DND-41 (cell line): ENCODE measurements around the gene PTPRN.

Experiments
- ATAC-seq: fragments of 200-7000 bp; cut with Tn5 transposase; 3 replicates; pipeline ENCODE4 v1.9.1; 2021; ENCODE audit warnings: low read depth; ENCODE audit not compliant: insufficient read depth
- DNase-seq: peaks from one replicate; pipeline ENCODE4 v3.0.0-alpha.2; 2020
- H2AFZ ChIP-seq: 2 replicates; pipeline ENCODE4 v1.6.0; 2012; ENCODE audit warnings: low read depth, low read length
- H3K27ac ChIP-seq: 2 replicates; pipeline ENCODE4 v1.5.1; 2012; ENCODE audit warnings: low read length, inconsistent platforms
- H3K27me3 ChIP-seq: fragments of 200-600 bp; sonication (generic); 2 replicates; pipeline ENCODE4 v1.6.0; 2012; ENCODE audit warnings: low read length, mild to moderate bottlenecking, inconsistent platforms; ENCODE audit not compliant: insufficient read depth, poor library complexity
- H3K36me3 ChIP-seq: 2 replicates; pipeline ENCODE4 v1.5.1; 2012; ENCODE audit warnings: low read length, inconsistent platforms; ENCODE audit not compliant: insufficient read depth
- H3K4me1 ChIP-seq: 2 replicates; pipeline ENCODE4 v1.5.1; 2012; ENCODE audit warnings: mild to moderate bottlenecking, low read length; ENCODE audit not compliant: insufficient read depth
- H3K4me2 ChIP-seq: 2 replicates; pipeline ENCODE4 v1.6.0; 2012; ENCODE audit warnings: mild to moderate bottlenecking, moderate library complexity, low read length, inconsistent platforms; ENCODE audit not compliant: insufficient read depth
- H3K4me3 ChIP-seq, 2 experiments: fragments of 200-600 bp in 1 of 2; shearing (Covaris generic) in 1 of 2; 2 replicates each; pipeline ENCODE4 v1.5.1; 2012 to 2016; ENCODE audit warnings: inconsistent platforms in 2 of 2, low read length in 2 of 2, mild to moderate bottlenecking in 2 of 2, low read depth in 1 of 2, moderate library complexity in 1 of 2
- H3K79me2 ChIP-seq: 2 replicates; pipeline ENCODE4 v1.6.0; 2012; ENCODE audit warnings: low read length, inconsistent platforms; ENCODE audit not compliant: insufficient read depth
- H3K9ac ChIP-seq: 2 replicates; pipeline ENCODE4 v1.6.0; 2012; ENCODE audit warnings: low read depth, mild to moderate bottlenecking, inconsistent platforms, low read length, moderate library complexity
- H3K9me3 ChIP-seq: 2 replicates; pipeline ENCODE4 v1.5.1; 2012; ENCODE audit warnings: low read length, moderate library complexity, mild to moderate bottlenecking, inconsistent platforms; ENCODE audit not compliant: insufficient read depth, severe bottlenecking
- H4K20me1 ChIP-seq: 2 replicates; pipeline ENCODE4 v1.6.0; 2012; ENCODE audit warnings: low read length; ENCODE audit not compliant: insufficient read depth
- EZH2 ChIP-seq: IDR thresholded peaks from 3 replicates; pipeline ENCODE4 v1.6.1; 2012; ENCODE audit warnings: borderline replicate concordance, low read depth, mild to moderate bottlenecking, moderate library complexity, low read length, inconsistent platforms; ENCODE audit not compliant: severe bottlenecking
- TF ChIP-seq, protein P1 (sequence below): IDR thresholded peaks from 2 replicates; pipeline ENCODE4 v1.5.1; 2012; ENCODE audit warnings: borderline replicate concordance, low read length, moderate library complexity, mild to moderate bottlenecking; ENCODE audit not compliant: poor library complexity, severe bottlenecking; ENCODE audit errors: extremely low read depth

The PTPRN gene

DNA sequence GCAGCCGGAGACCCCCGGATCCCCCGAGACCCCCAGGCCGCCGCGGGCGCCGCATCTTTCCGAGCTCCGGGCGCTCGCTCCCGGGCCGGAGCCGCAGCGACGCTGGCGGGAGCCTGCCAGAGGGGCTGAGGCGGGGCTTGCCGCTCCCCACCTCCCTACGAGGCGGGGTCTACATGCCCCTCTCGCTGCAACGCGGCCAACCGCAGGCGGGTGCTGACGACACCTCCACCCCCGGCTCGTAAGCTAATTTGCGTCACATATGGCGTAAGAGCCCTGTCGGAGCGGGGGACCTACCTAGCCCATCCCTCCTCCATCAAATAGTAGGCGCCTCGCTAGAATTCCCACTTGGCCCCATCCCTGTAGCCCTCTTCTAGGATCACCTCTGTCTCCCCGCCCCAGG, at the start of gene PTPRN:
Gene PTPRN (minus strand): TSS at position 124 of the 400 bp plus-strand sequence. CDS start 69 bp downstream, at position 55.
- no peaks in the 10 kb centered on the region for H3K36me3 ChIP-seq
- H3K27ac ChIP-seq: no peak within 1 kb of the TSS
- no peak within 1 kb of the TSS for H3K4me2 ChIP-seq
- peaks cover 8% of the 10 kb centered on the region for H4K20me1 ChIP-seq
- H3K4me3 ChIP-seq: no peak within 1 kb of the TSS
- no peak for TF ChIP-seq EZH2
- TF ChIP-seq, protein P1, sequence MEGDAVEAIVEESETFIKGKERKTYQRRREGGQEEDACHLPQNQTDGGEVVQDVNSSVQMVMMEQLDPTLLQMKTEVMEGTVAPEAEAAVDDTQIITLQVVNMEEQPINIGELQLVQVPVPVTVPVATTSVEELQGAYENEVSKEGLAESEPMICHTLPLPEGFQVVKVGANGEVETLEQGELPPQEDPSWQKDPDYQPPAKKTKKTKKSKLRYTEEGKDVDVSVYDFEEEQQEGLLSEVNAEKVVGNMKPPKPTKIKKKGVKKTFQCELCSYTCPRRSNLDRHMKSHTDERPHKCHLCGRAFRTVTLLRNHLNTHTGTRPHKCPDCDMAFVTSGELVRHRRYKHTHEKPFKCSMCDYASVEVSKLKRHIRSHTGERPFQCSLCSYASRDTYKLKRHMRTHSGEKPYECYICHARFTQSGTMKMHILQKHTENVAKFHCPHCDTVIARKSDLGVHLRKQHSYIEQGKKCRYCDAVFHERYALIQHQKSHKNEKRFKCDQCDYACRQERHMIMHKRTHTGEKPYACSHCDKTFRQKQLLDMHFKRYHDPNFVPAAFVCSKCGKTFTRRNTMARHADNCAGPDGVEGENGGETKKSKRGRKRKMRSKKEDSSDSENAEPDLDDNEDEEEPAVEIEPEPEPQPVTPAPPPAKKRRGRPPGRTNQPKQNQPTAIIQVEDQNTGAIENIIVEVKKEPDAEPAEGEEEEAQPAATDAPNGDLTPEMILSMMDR: no peak
- H3K4me1 ChIP-seq: peaks cover 14% of the 10 kb centered on the region
- no peaks in the 10 kb centered on the region for H3K9me3 ChIP-seq
- ATAC-seq: no peak
- H3K9ac ChIP-seq: no peak within 1 kb of the TSS
- no peaks in the 10 kb centered on the region for H3K79me2 ChIP-seq
- peaks cover 7% of the 10 kb centered on the region for H3K27me3 ChIP-seq
- H2AFZ ChIP-seq: no peak within 1 kb of the TSS
- peak; percentile 1 for DNase-seq

DNA sequence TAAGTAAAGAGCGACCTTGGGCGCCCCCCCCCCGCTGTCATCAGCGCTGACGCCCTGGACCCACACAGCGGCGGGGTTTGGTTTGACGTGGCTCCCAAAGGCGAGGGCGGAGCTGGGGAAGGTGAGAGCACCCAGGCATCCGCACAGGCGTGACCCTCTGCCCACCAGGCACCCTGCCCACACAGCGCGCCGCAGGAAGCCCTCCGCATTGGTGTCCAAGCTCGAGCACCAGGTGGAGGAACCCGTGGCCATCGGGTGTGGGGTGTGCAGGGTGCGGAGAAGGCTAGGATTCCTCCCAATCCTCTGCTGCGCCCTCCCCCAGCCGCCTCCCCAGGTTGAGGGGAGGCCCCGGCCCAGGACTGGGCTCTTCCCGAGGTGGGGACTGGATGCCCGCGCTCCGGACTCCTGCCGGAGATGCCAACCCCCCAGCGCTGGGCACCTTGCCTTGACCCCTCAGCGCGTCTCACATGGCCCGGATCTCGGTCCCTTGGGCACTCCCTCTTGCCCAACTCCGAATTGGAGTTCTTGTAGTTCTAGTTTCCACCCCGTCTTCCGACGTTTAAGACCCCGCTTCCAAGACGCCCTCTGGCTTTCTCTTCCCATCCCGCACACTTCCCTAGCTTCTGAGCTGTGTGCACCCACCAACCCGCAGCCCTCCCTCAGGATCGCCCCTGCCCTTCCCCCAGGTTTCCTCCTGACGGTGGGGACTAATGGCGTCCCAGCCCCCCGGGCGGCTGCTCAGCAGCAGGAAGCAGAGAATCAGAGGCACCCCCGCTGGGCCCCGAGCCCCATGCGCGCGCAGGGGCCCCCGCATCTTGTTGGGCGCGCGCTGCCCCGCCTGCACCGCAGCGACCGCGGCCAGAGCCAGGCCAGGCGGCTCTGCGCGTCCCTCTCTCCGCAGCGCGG, 49.2 kb upstream of the PTPRN start:
- DNase-seq (no peak), ATAC-seq (no peak)
- Histone ChIP-seq H3K4me1 (no peaks in the 10 kb centered on the region), H3K9me3 (no peaks in the 10 kb centered on the region), H3K4me3 (no peak overlapping the region), H4K20me1 (no peaks in the 10 kb centered on the region), H2AFZ (no peak overlapping the region), H3K36me3 (no peaks in the 10 kb centered on the region), H3K9ac (no peak overlapping the region), H3K4me2 (no peak overlapping the region), H3K79me2 (no peaks in the 10 kb centered on the region), H3K27me3 (no peaks in the 10 kb centered on the region), H3K27ac (no peak overlapping the region)
- no peak for TF ChIP-seq EZH2
- TF ChIP-seq, protein P1: no peak

DNA sequence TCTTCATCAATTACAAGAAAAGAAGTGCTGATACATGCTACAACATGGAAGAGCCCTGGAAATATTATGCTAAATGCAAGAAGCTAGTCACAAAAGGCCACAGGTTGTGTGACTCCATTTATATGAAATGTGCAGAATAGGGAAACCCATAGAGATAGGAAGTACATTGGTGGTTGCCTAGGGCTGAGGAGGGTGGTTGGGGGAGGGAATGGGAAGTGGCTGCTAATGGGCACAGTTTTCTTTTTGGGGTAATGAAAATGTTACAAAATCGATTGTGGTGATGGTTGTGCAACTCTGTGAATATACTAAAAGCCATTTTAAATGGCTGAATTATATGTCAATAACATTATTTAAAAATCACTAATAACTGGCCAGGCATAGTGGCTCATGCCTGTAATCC, 47.6 kb upstream of the PTPRN start:
- no peak overlapping the region for H3K4me3 ChIP-seq

More for the DNA sequence above, 47.6 kb upstream of the PTPRN start:
- H3K27ac ChIP-seq: no peak overlapping the region
- no peaks in the 10 kb centered on the region for H3K9me3 ChIP-seq
- H3K36me3 ChIP-seq: no peaks in the 10 kb centered on the region
- H3K9ac ChIP-seq: no peak overlapping the region
- ATAC-seq (no peak), DNase-seq (no peak)
- H3K79me2 ChIP-seq: no peaks in the 10 kb centered on the region
- H2AFZ ChIP-seq: no peak overlapping the region
- no peaks in the 10 kb centered on the region for H3K4me1 ChIP-seq
- no peaks in the 10 kb centered on the region; the same call in 1 of the 2 replicates for H4K20me1 ChIP-seq
- H3K27me3 ChIP-seq: no peaks in the 10 kb centered on the region
- no peak overlapping the region for H3K4me2 ChIP-seq
- TF ChIP-seq, protein P1: no peak
- no peak for TF ChIP-seq EZH2
